SK-N-SH (cell line): ENCODE results near the gene TDP2.

ENCODE experiments used
- EP300 ChIP-seq, 2 experiments: IDR thresholded peaks; 2 replicates each; pipeline versions ENCODE4 v1.4.0 to v1.6.1; 2012; ENCODE audit warnings: borderline replicate concordance in 1 of 2, low read depth in 1 of 2, low read length in 1 of 2
- TF ChIP-seq, protein P1 (sequence below): IDR thresholded peaks from 2 replicates; pipeline ENCODE4 v1.4.0; 2012; ENCODE audit warnings: low read depth

DNA sequence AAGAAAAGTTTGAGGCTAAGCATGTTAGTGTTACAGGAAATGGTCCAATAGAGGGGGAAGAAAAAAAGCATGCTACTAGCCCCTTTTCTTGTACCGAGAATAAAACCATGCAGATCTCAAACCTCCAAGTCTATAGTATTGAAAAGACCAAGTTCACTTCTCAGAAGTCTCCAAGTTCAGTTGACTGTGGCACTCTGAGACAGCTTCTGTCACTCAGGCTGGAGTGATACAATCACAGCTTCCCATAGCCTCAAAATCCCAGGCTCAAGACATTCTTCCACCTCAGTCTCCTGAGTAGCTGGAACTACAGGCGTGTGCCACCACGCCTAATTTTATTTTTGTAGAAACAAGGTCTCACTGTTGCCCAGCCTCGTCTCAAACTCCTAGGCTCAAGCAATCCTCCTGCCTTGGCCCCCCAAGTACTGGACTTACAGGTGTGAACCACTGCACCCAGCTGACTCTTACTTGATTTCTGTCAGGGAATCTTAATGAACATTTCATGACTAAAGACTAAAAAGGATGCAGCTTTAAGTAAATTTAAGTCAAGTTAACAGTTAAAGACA, 36.1 kb upstream of the TDP2 start:
- TF ChIP-seq EP300 (IDR thresholded peaks at IDR 0.05; ENCODE audit: borderline replicate concordance in 1 of 2, low read depth in 1 of 2, low read length in 1 of 2) = no peak
- TF ChIP-seq, protein P1, sequence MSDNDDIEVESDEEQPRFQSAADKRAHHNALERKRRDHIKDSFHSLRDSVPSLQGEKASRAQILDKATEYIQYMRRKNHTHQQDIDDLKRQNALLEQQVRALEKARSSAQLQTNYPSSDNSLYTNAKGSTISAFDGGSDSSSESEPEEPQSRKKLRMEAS = no peak
